Amniotic epithelial cell (primary cell): Measurements from ENCODE around the gene PTPRM.

Source experiments
- DNase-seq: peaks from one replicate; pipeline ENCODE4 v3.0.0-alpha.2; 2010; ENCODE audit warnings: low read depth

PTPRM gene

DNA sequence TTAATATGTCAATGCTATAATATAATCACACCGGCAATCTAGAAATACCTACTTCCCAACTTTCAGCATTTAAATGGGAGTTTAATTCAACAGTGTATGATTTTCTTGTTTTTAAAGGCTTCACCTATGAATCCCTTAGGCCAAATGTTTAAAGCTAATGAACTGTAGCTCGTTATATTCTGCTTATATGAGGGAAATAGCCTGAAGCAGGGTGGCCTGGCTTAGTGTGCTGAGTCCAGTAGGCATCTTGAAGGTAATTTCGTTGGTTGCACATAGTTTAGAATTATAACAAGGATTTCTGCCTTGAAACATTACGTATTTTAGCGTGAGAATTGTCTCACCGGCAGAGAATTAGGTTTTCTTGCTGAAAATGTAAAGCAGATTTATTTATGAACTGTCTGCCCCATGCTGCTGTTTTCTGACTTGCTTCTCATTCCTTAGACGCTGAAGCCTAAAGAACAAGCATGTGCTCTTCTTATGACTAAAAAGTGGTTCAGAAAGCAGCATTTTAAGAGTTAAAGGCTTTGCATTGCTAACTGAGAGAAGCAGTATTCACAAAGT, 608.5 kb downstream of the PTPRM start:
- DNase-seq, result no peak

DNA sequence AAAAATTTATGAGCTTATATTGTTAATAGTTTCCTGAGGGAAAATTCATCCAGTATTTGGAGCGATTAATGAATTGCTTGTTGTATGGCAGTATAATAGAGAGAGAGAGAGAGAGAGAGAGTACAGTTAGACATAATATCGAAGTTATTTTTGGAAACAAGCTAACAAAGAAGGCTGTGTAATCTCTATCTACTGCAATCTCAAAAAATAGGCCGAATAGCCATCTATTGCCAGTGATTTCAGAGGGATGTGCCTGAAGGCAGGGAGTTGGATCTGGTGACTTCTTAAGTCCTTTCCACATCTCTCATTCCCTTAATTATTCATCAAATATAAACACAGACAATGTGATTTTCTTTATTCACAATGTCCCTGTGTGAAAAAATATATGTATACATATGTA, 609.0 kb downstream of the PTPRM start:
- no peak for DNase-seq

DNA sequence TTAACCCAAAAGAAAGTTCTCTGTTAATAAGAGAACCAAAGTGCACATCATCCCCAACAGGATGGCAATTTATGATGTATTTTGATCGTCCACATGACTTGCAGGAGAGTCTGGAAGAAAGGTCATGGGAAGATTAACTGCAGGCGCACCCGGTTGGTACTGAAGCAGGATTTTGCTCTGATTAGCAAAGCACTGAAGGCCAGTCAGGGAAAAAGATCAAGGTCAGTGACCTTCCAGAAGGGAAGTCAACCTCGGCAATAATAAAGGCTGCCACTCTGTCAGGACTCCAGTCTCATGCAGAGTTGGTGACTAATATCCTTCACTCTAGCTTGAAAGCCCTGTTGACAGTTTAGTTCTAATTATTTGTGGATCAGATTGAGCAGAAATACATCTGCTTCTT, 609.4 kb downstream of the PTPRM start:
- DNase-seq, result no peak

DNA sequence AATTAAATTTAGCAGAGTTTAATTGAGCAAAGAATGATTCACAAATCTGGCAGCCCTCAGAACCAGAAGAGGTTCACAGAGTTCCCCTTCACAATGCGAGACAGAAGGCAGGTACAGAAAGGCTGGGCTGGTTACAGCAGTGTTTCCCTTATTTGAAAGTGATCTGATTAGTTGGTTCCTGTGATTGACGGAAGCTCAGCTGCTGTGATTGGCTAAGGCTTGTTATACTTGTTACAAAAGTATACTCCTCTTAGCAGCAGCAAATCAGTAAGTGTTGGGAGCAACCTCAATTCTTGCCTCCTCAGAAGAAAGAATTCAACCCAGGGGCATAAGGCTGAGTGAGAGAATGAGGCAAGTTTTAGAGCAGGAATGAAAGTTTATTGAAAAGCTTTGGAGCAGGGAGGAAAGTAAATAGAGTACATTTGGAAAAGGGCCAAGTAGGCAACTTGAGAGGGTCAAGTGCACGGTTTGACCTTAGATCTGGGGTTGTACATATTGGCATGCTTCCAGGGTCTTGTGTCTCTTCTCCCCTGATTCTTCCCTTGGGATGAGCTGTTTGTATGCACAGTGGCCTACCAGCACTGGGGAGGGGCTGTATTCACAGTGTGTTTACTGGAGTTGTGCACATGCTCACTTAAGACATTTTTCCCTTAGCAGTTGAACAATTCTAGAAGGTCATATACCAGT, 610.4 kb downstream of the PTPRM start:
- peak; percentile 36 for DNase-seq

DNA sequence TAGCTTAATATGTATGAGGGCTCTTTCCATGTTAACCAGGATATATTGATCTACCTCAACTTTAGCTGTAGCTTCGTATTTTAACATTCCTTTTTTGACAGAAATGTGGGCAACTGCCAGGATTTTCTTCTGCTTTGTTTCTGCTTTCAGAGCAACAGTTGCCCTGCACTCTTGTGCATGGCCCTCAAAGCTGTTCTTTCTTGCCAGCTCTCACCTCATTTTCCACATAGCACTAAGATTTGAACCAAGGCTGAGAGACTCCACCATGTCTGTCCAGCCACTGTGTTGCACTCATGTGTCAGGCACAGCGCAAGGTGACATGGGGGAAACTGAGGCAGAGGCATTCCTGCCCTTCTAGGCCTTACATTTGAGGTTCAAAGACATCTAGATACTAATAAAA, 619.3 kb downstream of the PTPRM start:
- DNase-seq, result no peak

DNA sequence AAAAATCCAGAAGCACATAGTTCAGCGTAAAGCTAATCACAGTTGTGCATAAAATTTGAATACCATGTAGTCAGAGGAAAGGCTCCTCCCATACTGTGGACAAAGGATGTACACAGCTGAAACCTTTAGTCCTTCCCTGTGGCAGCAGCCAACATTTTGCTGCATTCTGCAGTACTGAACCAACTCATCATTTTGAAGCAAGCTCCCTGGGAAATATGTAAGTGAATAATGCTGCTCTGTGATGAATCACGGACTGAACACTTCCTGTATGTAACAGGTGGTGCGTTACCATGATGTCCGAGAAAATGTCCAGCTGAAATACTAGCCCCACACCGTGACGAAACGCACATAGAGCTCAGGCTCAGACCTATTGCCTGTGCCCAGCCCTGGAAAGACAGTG, 621.1 kb downstream of the PTPRM start:
- peak; percentile 72 for DNase-seq

DNA sequence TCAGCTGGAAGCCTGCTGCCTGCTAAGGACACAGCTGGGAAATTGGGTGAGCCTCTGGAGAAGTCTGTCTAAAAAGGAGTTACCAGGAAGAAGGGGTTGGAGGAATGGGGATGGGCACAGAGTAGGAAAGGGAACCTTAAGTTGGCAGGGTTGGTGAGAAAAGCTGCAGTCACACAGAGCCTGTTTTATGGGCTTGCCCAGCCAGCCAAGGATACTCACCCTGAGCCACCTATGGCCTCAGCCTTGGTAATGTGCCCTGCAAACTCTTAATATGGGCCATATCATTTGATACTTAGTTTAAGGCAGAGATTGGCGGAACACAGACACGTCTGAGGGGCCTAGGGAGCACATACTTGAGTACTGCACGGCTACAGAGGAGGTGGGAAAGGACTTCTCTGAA, 623.9 kb downstream of the PTPRM start:
- no peak for DNase-seq

DNA sequence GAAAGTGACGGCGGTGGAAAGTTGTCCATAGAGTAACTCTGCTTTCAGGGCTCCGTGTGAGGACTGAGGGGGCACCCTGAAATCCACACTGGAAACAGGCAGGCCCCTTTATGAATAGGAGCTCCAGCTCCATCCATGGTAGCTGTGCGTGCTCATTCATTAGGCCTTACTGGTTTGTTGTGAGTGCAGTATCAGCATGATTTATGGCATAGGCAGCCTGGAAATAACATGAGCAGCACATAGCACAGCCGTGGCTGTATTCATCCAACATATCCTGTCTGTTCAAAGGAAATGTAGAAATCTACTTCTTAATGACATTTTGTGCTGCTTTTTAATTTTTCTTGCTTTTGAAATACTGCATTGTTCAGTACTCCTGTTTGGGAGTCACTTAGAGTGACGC, 627.3 kb downstream of the PTPRM start:
- peak; percentile 30 for DNase-seq

DNA sequence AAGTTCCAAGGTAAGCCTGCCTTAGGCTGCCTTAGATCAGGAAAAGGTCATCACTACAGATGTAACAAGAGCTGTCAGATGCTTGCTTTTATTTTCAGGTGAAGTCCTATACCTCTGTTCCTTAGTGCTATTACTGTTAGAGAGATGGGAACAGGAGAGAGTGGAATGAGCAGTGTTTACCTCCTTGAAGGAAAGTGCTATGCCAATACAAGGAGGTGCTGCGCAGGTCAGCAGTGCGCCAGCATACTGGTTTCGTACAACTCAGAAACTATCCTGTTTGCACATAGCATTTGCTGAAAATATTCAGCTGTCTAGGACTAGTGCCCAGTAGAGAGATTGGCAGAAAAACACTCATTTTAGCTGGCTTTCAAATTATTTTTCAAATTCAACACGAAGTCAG, 629.1 kb downstream of the PTPRM start:
- DNase-seq, result no peak

DNA sequence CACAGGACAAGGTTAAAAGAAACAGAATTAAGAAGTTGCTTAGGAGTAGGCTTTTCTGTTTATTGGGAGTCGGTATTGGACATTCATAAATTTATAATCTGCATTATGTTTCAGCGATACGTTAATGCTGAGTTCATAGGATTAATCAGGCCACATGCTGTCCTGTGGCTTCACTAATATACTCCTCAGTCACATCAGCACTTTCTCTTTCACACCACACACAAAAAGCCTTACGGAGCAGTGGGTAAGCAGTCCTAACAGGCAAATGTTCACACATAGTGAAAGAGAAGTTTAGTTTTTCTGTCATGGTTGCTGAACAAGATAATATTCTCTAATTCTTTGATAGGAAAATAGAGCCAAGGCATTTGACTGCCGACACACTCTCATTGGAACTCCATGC, 630.4 kb downstream of the PTPRM start:
- DNase-seq, result no peak

DNA sequence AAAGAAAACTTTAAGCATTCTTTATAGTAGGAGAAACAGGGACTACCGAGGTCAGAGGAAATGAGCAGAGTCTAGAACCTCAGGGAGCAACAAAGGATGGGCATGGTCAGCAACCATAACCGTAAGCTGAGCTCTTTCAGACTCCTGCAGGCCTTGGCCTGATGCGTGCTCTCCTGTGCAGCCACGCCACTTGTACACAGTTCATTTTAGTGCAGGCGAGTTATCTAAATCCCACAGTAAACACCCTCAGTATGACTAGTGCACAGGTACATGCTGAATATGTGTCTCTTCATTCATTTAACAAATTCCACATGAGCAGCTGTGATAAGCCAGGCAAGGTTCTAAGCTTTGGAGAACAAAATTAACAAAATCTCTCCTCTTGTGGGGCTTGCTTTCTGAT, 640.9 kb downstream of the PTPRM start:
- no peak for DNase-seq

DNA sequence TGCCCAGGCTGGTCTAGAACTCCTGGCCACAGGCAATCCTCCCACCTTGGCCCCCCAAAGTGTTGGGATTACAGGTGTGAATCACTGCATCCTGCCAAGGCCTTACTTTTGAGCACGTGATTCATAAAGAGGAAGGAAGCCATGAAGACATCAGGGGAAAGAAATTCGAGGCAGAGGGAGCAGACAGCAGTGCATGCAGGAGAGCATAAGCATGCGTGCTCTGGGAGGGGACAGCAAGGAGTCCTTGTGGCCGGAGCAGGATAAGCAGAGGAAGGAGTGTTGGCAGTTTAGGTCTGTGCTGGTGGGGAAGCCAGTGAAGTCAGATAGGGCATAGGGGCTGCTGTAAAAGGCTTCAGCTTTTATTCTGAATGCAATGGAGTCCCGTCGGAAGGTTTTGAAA, 641.6 kb downstream of the PTPRM start:
- no peak for DNase-seq

DNA sequence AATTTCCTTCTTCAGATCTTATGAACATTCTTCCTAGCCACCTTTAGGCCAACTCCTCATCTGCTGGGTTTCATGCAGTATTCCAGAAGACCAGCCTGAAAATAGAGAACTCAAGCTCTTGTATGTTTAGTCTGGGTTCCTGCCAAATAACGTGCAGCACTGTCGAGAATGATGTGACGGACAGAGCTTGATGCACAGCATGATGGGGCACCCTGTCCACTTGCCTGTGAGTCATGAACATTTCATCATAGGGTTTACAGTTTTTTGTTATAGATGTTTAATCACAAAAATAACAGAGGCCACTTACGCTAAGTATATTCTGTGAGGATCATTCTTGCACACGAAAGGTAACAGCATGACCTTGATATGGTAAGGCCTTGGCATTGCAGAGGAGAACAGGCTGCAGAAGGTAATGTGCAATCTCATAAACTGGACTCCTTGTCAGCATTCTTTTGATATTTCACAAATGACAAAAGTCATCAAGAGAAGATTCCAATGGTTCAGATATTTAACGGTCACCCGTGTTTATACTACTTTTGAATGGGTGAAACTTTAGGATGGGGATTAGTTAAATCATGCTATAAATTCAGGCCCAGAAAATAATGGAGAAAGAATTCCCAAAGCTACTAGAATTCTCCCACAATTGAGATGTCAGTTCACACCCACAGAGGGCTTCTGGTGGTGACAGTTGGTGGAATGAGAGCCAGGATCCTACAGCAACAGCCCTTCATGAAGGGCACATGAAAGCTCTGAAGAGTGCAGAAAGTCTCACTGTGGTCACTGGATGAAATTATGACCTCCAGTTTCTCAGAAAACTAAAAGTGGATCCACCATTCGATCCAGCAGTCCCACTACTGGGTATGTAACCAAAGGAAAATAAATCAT, 646.0 kb downstream of the PTPRM start:
- DNase-seq, result peak; percentile 69

DNA sequence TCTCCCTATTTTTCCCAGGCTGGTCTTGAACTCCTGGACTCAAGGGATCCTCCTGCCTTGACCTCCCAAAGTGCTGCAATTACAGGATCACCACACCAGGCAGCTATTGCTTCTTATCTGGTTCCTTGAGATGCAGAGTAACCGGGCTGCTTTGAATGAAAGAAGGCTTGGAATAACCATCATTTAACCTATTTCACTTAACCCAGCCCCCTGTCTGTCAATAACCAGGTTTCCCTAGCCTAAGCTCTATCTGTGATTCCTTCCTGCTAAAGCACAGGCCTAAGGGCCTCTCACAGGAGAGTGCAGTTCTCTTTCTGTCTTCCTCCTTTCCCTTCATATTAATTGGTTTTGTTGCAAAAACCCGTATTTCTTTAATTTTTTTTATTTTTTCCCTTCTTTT, 648.6 kb downstream of the PTPRM start:
- DNase-seq, result no peak

DNA sequence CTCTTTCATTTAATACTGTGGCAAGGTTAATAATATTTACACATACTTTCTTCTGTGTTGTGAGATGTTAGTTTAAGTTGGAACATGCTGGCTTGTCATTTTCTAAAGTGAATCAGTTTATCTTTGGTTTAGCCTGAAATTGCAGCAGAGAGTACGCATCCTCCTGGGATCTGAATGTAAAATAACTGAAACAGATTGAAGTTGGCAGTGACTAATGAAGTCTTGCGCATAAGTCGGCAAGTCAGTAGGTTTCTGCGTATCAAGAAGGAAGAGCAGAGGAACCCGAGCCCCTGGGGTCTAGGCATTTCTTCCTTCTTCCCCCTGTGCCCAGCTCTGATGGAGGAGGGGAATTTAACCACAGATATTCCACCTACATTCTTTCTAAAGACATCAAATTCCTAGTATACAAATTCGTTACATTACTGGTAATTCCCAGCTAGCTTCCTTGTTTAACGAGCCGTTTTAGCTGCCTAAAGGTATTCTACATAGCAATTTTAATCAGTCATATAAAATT, 650.0 kb downstream of the PTPRM start:
- peak; percentile 53 for DNase-seq

DNA sequence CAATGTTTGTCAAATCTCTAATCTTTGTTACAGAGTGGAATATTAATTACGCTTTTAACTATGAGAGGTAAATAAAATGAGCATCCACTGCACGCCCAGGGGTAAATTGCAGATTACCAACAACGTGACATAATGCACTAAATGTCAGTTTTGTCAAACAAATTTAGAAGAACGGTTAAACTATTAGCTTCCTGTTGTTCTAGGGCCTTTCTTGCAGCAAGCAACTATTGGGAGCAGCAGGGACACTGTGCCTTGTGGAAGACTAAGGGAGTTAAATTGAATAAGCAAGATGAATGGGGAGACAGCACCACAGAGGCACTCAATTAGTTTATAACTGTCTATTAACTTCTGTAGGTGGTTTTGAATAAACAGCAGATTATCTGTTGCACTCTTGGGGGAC, 651.1 kb downstream of the PTPRM start:
- DNase-seq, result no peak

DNA sequence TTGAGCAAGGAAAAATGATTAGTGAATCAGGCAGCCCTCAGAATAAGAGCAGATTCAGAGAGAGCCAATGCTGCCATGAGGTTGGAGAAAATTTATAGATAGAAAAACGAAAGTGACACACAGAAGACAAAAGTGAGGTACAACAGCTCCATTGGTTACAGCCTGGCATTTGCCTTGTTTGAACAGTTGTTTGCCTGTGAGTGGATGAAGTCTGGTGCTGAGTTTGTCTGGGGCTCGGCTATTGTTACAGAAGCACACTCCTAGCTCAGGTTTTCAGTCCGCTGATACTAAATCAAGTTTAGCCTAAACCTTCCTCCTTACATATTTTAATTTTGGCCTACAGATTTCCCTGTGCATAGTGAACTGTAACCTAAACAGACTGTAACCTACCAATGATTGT, 654.3 kb downstream of the PTPRM start:
- no peak for DNase-seq

DNA sequence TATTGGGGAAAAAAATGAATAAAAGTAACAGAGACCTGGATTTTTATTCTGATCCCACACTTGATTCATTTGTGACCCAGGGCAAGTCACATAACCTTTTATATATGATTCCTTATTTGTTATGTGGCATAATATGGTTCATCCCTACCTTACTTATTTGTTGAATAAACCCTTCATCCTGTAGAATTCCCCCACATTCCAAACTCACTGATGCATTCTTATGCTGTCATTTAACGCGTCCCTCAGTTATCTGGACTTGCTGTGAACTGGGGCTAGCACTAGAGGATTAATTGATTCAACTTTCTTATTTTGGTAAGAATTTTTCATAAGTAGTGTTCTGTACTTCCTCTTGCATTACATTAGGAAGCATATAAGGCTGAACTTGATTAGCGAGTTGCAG, 657.5 kb downstream of the PTPRM start:
- DNase-seq, result no peak

DNA sequence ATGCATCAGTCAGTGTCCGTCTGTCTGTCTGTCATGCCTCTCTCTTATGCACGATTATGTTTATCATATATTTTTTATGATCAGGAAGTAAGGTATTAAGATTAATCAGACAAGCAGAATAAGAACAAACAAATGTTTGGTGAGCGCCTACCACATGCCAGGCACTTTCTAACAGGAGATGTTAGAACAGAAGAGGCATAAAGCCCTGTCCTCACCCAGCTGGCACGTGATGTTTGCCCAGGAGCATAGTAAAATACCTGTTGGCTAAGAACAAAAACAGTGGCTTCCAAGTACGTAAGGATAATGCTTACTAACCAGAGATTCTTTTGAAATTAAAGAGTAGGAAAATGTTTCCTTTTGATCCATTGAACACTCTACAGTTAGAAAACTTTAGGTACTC, 661.9 kb downstream of the PTPRM start:
- DNase-seq, result no peak

DNA sequence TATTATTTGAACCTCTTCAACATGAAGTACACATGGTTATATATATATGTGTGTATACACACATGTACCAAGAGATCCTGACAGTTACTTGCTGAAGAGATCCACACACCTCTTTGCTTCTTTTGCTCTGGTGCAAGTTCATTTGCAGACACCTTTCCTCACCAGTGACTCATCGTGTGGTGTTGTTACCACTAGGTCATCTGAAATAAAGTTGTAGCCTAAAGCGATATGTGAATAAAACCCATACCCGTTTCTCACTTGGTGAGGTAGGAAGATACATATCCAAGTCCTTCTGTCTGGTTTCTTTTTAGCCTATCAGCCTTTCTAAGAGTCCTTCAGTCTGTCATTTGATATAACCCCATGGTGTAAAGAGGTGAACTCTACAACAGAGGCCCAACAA, 662.7 kb downstream of the PTPRM start:
- peak; percentile 12 for DNase-seq

DNA sequence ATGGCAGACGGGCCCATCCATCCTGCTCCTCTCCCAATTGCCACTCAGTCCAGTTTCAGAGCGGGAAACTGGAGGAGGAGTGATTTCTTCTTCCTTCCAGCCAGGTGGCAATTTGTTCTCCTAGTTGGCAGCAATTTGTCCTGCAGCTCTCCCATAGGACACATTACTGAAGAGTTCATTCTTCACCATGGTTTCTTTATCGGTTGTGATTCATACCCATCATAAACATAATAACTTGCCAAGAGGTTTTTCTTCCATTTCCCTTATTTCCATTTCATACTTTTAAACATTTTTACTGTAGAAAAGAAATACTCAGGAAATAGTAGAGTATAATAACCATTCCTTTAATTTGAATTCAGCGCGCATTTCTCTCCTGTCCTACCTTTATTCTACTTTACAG, 664.2 kb downstream of the PTPRM start:
- no peak for DNase-seq

DNA sequence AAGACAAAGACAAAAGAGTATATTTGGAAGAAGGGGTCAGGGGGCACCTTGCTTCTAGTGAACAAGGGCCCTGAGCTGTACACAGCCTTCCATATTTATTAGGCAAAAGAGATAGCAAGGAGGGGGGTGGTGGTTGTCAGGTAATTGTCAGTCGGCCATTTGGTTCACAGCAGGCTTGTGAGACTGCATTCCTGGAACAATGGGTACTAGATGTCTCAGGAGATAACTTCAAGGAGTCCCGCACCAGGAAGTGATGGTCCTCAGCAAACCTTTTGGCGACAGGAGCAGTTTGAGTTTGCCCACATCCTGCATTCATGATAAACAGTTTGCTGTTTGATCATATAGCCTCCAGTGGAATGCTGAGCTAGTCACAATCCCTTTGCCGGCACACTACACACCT, 665.7 kb downstream of the PTPRM start:
- DNase-seq, result no peak

DNA sequence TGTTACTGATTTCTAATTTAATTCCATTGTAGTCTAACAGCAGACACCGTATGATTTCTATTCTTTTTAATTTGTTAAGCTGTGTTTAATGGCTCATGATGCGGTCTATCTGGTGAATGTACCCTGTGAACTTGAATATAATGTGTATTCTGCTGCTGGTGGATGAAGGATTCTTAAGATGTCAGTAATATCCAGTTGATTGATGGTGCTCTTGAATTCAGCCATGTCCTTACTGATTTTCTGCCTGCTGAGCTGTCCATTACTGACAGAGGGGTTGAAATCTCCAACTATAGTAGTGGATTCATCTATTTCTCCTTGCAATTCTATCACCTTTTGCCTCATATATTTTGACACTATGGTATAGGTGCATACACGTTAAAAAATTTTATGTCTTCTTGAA, 668.8 kb downstream of the PTPRM start:
- DNase-seq, result no peak
